Measurements from ENCODE around the gene LY86. TPM values are rescaled to one million over a fixed set of nuclear protein-coding genes. Genes with fewer than 3 reads are reported as not detected.
A peak's percentile ranks its signal among the peaks of the same experiment; 100 is the strongest.

The LY86 gene
- 79.0 and 83.4 TPM in 2 replicates for total RNA-seq (2013; cell fraction: nucleolus; rRNA removed)
- 103 and 132 TPM in 2 replicates for total RNA-seq (2014; rRNA removed)
- 111 and 122 TPM in 2 replicates for total RNA-seq (2014; rRNA removed; fragmentation: Illumina TruSeq; extraction: Trizol)
- total RNA-seq (2021) = 68.2 and 77.3 TPM in 2 replicates
- 90.7 TPM for polyA plus RNA-seq (2011; ENCODE audit: low read depth)
- polyA plus RNA-seq (2011; rRNA removed) = 118 and 145 TPM in 2 replicates
- polyA plus RNA-seq (2011; cell fraction: cytosol; rRNA removed) = 92.0 and 93.2 TPM in 2 replicates
- polyA plus RNA-seq (2011; cell fraction: nucleus; rRNA removed) = 28.5 and 54.0 TPM in 2 replicates
- polyA plus RNA-seq (2012) = 80.3 and 84.9 TPM in 2 replicates
- polyA plus RNA-seq (2014; fragmentation: Illumina TruSeq; extraction: Trizol) = 136 and 138 TPM in 2 replicates
- polyA plus RNA-seq (2014; fragmentation: Nextera tagmentation; extraction: Ambion mirVana) = 100 to 1,000 TPM; 306 to 457 TPM
- 83.2 and 119 TPM in 2 replicates for polyA plus RNA-seq (2014; rRNA removed)
- 100 to 1,000 TPM; 180 to 186 TPM for polyA plus RNA-seq (2016; fragmentation: Nextera tagmentation; extraction: Ambion mirVana)
- polyA minus RNA-seq (2011; rRNA and poly(A)+ RNA removed) = 50.8 and 71.5 TPM in 2 replicates
- polyA minus RNA-seq (2011; cell fraction: cytosol; rRNA and poly(A)+ RNA removed) = 31.0 and 32.2 TPM in 2 replicates
- polyA minus RNA-seq (2011; cell fraction: nucleus; rRNA and poly(A)+ RNA removed) = 14.5 and 15.8 TPM in 2 replicates
- Bru-seq, nascent RNA = percentile 88 among the genes with signal in this experiment
- BruChase-seq, experiment 1, labeled RNA remaining after a 6-hour chase = percentile 81 among the genes with signal in this experiment
- percentile 75 among the genes with signal in this experiment for BruChase-seq, experiment 2, labeled RNA remaining after a 2-hour chase
- long read RNA-seq, experiment 1, transcript LY86-201 (5 exons, 559 nt) = major isoform, 30 of 39 reads
- long read RNA-seq, experiment 1, partial matches to known transcripts = 1 of 39 reads
- long read RNA-seq, experiment 1, other reads (novel, unspliced or antisense) = 6 of 39 reads
- long read RNA-seq, experiment 2, transcript LY86-201 (5 exons, 559 nt) = major isoform, 254 of 319 reads
- long read RNA-seq, experiment 2, partial matches to known transcripts = 5 of 319 reads
- long read RNA-seq, experiment 2, other reads (novel, unspliced or antisense) = 56 of 319 reads

DNA sequence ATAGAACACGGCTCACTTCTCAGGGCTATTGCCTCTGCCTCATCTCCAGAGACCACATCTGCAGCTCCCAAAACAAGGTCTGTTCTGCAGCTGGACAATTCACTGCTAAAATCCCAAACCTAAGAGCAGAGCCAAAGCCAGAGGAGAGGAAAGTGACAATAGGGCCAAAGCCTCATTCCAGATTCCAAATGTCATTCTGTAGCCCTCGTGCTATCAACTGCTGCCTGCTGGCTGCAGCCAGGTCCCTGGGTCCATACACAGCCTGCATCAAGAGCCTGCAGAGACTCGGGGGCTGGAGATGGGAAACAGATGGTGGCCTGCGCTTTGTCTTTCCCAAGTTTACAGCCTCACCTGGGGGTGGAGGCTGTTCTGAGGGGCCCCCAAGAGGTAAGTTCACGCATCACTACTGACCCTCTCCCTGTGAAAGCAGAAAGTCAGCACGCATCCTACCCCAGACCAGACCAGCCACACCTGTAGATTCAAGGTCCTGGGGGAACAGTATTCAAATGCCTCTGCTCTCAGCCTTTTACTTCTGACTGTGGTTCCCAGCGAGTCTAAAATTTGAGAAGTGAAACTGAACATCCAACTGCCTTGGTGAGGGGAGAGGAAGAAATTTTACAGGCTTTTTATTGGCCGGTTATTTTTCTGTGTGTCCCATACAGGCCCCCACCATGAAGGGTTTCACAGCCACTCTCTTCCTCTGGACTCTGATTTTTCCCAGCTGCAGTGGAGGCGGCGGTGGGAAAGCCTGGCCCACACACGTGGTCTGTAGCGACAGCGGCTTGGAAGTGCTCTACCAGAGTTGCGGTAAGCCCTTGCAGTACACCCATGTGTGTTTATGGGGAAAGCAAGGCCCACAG lies at the start of gene LY86:
LY86 (plus strand) TSS at position 657 of the 860 bp plus-strand sequence; CDS start at position 672, 15 bp downstream.
- POLR2A ChIA-PET = interaction anchor here (0.5 to 3.7 kb wide), 22 partner anchors 9 to 256 kb away, joined by 3 to 25 read pairs (median 6); no protein-coding TSS in a partner anchor
- no peaks in the 10 kb centered on the region for H3K36me3 ChIP-seq (ENCODE audit: control insufficient read depth in 2 of 2, insufficient read depth in 2 of 2, low read length in 1 of 2)
- H3K79me2 ChIP-seq (ENCODE audit: control insufficient read depth, insufficient read depth, low read length) = peaks cover 89% of the 10 kb centered on the region
- peak within 1 kb of the TSS; percentile 69 for H3K4me2 ChIP-seq (ENCODE audit: control insufficient read depth, insufficient read depth)
- peak within 1 kb of the TSS; percentile 83 for H3K4me3 ChIP-seq
- intact Hi-C loops (cut with micrococcal nuclease; ENCODE audit: unreplicated experiment) = loop anchor here (1.0 to 10.0 kb wide), 11 partner anchors 48 to 727 kb away; partner anchors contain the start of gene SSR1
- peak; percentile 54 for ATAC-seq
- in situ Hi-C loops (cut with MboI) = no loop called here
- peak; percentile 97 for DNase-seq (ENCODE audit: low read depth, low spot score)
- no peaks in the 10 kb centered on the region for H4K20me1 ChIP-seq (ENCODE audit: control insufficient read depth, insufficient read depth)
- RAD21 ChIA-PET (ENCODE audit: unreplicated experiment) = interaction anchor here (0.6 to 6.1 kb wide), 24 partner anchors 19 to 196 kb away, joined by 3 to 52 read pairs (median 9); no protein-coding TSS in a partner anchor
- 2% methylated on average over 14 of the region's 14 CpGs for WGBS (ENCODE audit: insufficient coverage, insufficient replicate concordance, low lambda C conversion rate, missing lambda C conversion rate)
- peak; percentile 56 for FAIRE-seq
- SMC1A ChIA-PET (ENCODE audit: uncharacterized antibody, unreplicated experiment) = interaction anchor here (0.8 to 7.0 kb wide), 28 partner anchors 10 to 580 kb away, joined by 3 to 65 read pairs (median 6); no protein-coding TSS in a partner anchor
- H3K27ac ChIP-seq (ENCODE audit: control insufficient read depth, insufficient read depth) = peak within 1 kb of the TSS; percentile 100
- H3K27me3 ChIP-seq (replicated peaks in 1 of 2; ENCODE audit: control insufficient read depth in 2 of 2, insufficient read depth in 2 of 2, low read length in 1 of 2) = no peaks in the 10 kb centered on the region
- H3K9ac ChIP-seq (ENCODE audit: control insufficient read depth, insufficient read depth, low read length) = peak within 1 kb of the TSS; percentile 99
- BruUV-seq (replicated peaks) = no TSS peak
- H3K9me3 ChIP-seq (replicated peaks; ENCODE audit: control insufficient read depth, insufficient read depth, low read length) = no peaks in the 10 kb centered on the region; the same call in 2 of the 3 replicates
- H2AFZ ChIP-seq (ENCODE audit: control insufficient read depth, low read depth, low read length) = no peak within 1 kb of the TSS; the same call in 1 of the 2 replicates
- peaks cover 40% of the 10 kb centered on the region for H3K4me1 ChIP-seq (ENCODE audit: control insufficient read depth, insufficient read depth, low read length)
- CTCF ChIA-PET = interaction anchor here (0.7 to 5.8 kb wide), 13 partner anchors 12 to 927 kb away, joined by 3 to 92 read pairs (median 4); no protein-coding TSS in a partner anchor
- no peak for TF ChIP-seq SUZ12 (IDR thresholded peaks at IDR 0.05; ENCODE audit: unreplicated experiment)
- TF ChIP-seq CBFB (IDR thresholded peaks at IDR 0.05; ENCODE audit: low read depth) = peak; percentile 32; the same call in 1 of the 2 replicates
- TF ChIP-seq NR2F1 (conservative IDR thresholded peaks at IDR 0.05) = no peak; the same call in 1 of the 2 replicates
- TF ChIP-seq RFX5 (IDR thresholded peaks at IDR 0.05; ENCODE audit: low read depth, low read length) = peak; percentile 20; the same call in 1 of the 2 replicates
- no peak for TF ChIP-seq JUND (IDR thresholded peaks at IDR 0.05; ENCODE audit: low read depth, low read length)
- TF ChIP-seq BCL11A (IDR thresholded peaks at IDR 0.05; ENCODE audit: low read depth, low read length) = peak; percentile 71; the same call in 1 of the 2 replicates
- peak; percentile 32 for TF ChIP-seq KLF5 (IDR thresholded peaks at IDR 0.05; ENCODE audit: partially characterized antibody)
- TF ChIP-seq TCF12 (IDR thresholded peaks at IDR 0.05; ENCODE audit: low read depth, low read length) = peak; percentile 93
- TF ChIP-seq, protein P1, sequence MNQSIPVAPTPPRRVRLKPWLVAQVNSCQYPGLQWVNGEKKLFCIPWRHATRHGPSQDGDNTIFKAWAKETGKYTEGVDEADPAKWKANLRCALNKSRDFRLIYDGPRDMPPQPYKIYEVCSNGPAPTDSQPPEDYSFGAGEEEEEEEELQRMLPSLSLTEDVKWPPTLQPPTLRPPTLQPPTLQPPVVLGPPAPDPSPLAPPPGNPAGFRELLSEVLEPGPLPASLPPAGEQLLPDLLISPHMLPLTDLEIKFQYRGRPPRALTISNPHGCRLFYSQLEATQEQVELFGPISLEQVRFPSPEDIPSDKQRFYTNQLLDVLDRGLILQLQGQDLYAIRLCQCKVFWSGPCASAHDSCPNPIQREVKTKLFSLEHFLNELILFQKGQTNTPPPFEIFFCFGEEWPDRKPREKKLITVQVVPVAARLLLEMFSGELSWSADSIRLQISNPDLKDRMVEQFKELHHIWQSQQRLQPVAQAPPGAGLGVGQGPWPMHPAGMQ (IDR thresholded peaks at IDR 0.05; ENCODE audit: borderline replicate concordance) = no peak
- peak; percentile 30 to 80; a peak in 3 of 4 replicates for TF ChIP-seq EP300 (IDR thresholded peaks at IDR 0.05; ENCODE audit: borderline replicate concordance in 1 of 2, control insufficient read depth in 1 of 2, low read depth in 2 of 2, low read length in 2 of 2)
- no peak for TF ChIP-seq CHD4 (IDR thresholded peaks at IDR 0.05)
- peak in 1 of 2 experiments; percentile 55; a peak in 2 of 4 replicates for TF ChIP-seq ETV6 (conservative IDR thresholded peaks at IDR 0.05 in 1 of 2, IDR thresholded peaks at IDR 0.05 in 1 of 2; ENCODE audit: borderline replicate concordance in 1 of 2, low read depth in 1 of 2)
- TF ChIP-seq, protein P2, sequence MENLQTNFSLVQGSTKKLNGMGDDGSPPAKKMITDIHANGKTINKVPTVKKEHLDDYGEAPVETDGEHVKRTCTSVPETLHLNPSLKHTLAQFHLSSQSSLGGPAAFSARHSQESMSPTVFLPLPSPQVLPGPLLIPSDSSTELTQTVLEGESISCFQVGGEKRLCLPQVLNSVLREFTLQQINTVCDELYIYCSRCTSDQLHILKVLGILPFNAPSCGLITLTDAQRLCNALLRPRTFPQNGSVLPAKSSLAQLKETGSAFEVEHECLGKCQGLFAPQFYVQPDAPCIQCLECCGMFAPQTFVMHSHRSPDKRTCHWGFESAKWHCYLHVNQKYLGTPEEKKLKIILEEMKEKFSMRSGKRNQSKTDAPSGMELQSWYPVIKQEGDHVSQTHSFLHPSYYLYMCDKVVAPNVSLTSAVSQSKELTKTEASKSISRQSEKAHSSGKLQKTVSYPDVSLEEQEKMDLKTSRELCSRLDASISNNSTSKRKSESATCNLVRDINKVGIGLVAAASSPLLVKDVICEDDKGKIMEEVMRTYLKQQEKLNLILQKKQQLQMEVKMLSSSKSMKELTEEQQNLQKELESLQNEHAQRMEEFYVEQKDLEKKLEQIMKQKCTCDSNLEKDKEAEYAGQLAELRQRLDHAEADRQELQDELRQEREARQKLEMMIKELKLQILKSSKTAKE (IDR thresholded peaks at IDR 0.05; ENCODE audit: low read depth, poor library complexity, severe bottlenecking) = peak; percentile 74

Data from GM12878 (cell line).